SU-DHL-6 (cell line): ENCODE results near the gene HPGDS.

Experiments
- H2AFZ ChIP-seq: fragments of 200-600 bp; sonication (generic); 2 replicates; pipeline ENCODE4 v1.6.1; 2014; ENCODE audit warnings: low read depth, mild to moderate bottlenecking, moderate library complexity, mixed read lengths, antibody characterized with exemption, low read length; ENCODE audit not compliant: severe bottlenecking
- H3F3A ChIP-seq: fragments of 200-600 bp; shearing (Covaris generic); 2 replicates; pipeline ENCODE4 v1.6.0; 2016; ENCODE audit warnings: antibody characterized with exemption, mild to moderate bottlenecking; ENCODE audit not compliant: insufficient read depth
- H3K27ac ChIP-seq: fragments of 200-600 bp; sonication (generic); 2 replicates; pipeline ENCODE4 v1.5.1; 2016; ENCODE audit warnings: low read depth, mild to moderate bottlenecking, low read length, moderate library complexity, mixed read lengths
- H3K27me3 ChIP-seq: fragments of 200-600 bp; sonication (generic), shearing (Covaris generic); 2 replicates; pipeline ENCODE4 v1.6.0; 2014; ENCODE audit warnings: mild to moderate bottlenecking, low read length
- H3K36me3 ChIP-seq: fragments of 200-600 bp; sonication (generic); 2 replicates; pipeline ENCODE4 v1.6.1; 2014; ENCODE audit warnings: mild to moderate bottlenecking, low read length, mixed read lengths
- H3K4me2 ChIP-seq: fragments of 300-600, 200-600 bp; shearing (Covaris generic), sonication (generic); 2 replicates; pipeline ENCODE4 v1.6.0; 2014; ENCODE audit warnings: low read length, low read depth, mild to moderate bottlenecking; ENCODE audit not compliant: poor library complexity, severe bottlenecking
- H3K4me3 ChIP-seq: fragments of 200-600 bp; sonication (generic); 2 replicates; pipeline ENCODE4 v1.5.1; 2014; ENCODE audit warnings: antibody characterized with exemption, low read length, mild to moderate bottlenecking, mixed read lengths; ENCODE audit not compliant: insufficient read depth, poor library complexity, severe bottlenecking
- H3K79me2 ChIP-seq: fragments of 200-600 bp; sonication (generic); 2 replicates; pipeline ENCODE4 v1.6.1; 2014; ENCODE audit warnings: mild to moderate bottlenecking, low read length, moderate library complexity; ENCODE audit not compliant: insufficient read depth
- H3K9ac ChIP-seq: fragments of 200-600 bp; sonication (generic); 2 replicates; pipeline ENCODE4 v1.7.0; 2014; ENCODE audit warnings: mild to moderate bottlenecking, low read length
- H3K9me2 ChIP-seq: fragments of 200-600 bp; sonication (generic); replicated peaks from 2 replicates; pipeline ENCODE4 v1.6.1; 2014; ENCODE audit warnings: low read length; ENCODE audit not compliant: insufficient read depth
- H3K9me3 ChIP-seq: fragments of 200-600 bp; sonication (generic); 2 replicates; pipeline ENCODE4 v1.6.1; 2014; ENCODE audit warnings: low read length, mixed read lengths; ENCODE audit not compliant: insufficient read depth
- H4K20me1 ChIP-seq: fragments of 200-600 bp; sonication (generic); 2 replicates; pipeline ENCODE4 v1.6.1; 2014; ENCODE audit warnings: low read depth, mild to moderate bottlenecking, antibody characterized with exemption, low read length, moderate library complexity, mixed read lengths
- CTCF ChIP-seq: fragments of 200-600 bp; sonication (generic); IDR thresholded peaks from one replicate; pipeline ENCODE4 v1.5.1; 2017; ENCODE audit warnings: antibody characterized with exemption, mild to moderate bottlenecking, low read length, moderate library complexity; ENCODE audit not compliant: insufficient read depth, poor library complexity, severe bottlenecking
- EZH2phosphoT487 ChIP-seq: fragments of 200-600 bp; sonication (generic), shearing (Covaris generic); conservative IDR thresholded peaks from 2 replicates; pipeline ENCODE4 v1.6.1; 2018; ENCODE audit warnings: mild to moderate bottlenecking, antibody characterized with exemption, low read length, moderate library complexity, mixed read lengths

The HPGDS gene

GRCh38 chr4:94370533-94371254, 28.1 kb upstream of the HPGDS start:
- H3F3A ChIP-seq = no peaks in the 10 kb centered on the region
- H3K27ac ChIP-seq = no peak overlapping the region
- H3K4me2 ChIP-seq = no peak overlapping the region
- no peaks in the 10 kb centered on the region for H3K36me3 ChIP-seq
- H2AFZ ChIP-seq = no peak overlapping the region
- H3K9me3 ChIP-seq = no peaks in the 10 kb centered on the region
- H3K79me2 ChIP-seq = no peaks in the 10 kb centered on the region
- H3K9ac ChIP-seq = no peak overlapping the region
- TF ChIP-seq CTCF = no peak
- H3K27me3 ChIP-seq = no peaks in the 10 kb centered on the region
- no peaks in the 10 kb centered on the region for H4K20me1 ChIP-seq
- H3K9me2 ChIP-seq = no peaks in the 10 kb centered on the region
- H3K4me3 ChIP-seq = no peak overlapping the region

- Histone ChIP-seq H3K79me2 (no peaks in the 10 kb centered on the region), H2AFZ (no peak overlapping the region)
- TF ChIP-seq CTCF = no peak
- no peak for TF ChIP-seq EZH2phosphoT487
Measured at GRCh38 chr4:94369046-94369445, 26.4 kb upstream of the HPGDS start.

GRCh38 chr4:94368459-94368858, 25.8 kb upstream of the HPGDS start:
- no peak for TF ChIP-seq CTCF
- H3K79me2 ChIP-seq = no peaks in the 10 kb centered on the region
- no peak overlapping the region for H3K4me3 ChIP-seq

More at GRCh38 chr4:94369046-94369445, 26.4 kb upstream of the HPGDS start:
- Histone ChIP-seq H4K20me1 (no peaks in the 10 kb centered on the region), H3K9ac (no peak overlapping the region), H3K4me3 (no peak overlapping the region), H3K9me2 (no peaks in the 10 kb centered on the region), H3K27ac (no peak overlapping the region), H3K27me3 (no peaks in the 10 kb centered on the region), H3K9me3 (no peaks in the 10 kb centered on the region), H3F3A (no peaks in the 10 kb centered on the region), H3K4me2 (no peak overlapping the region), H3K36me3 (no peaks in the 10 kb centered on the region)

More at GRCh38 chr4:94368459-94368858, 25.8 kb upstream of the HPGDS start:
- H3K9ac ChIP-seq = no peak overlapping the region
- no peaks in the 10 kb centered on the region for H3K9me2 ChIP-seq
- no peak overlapping the region for H3K4me2 ChIP-seq
- H3K36me3 ChIP-seq = no peaks in the 10 kb centered on the region
- no peaks in the 10 kb centered on the region for H3F3A ChIP-seq
- H3K9me3 ChIP-seq = no peaks in the 10 kb centered on the region
- no peaks in the 10 kb centered on the region for H4K20me1 ChIP-seq
- no peaks in the 10 kb centered on the region for H3K27me3 ChIP-seq
- no peak overlapping the region for H2AFZ ChIP-seq
- H3K27ac ChIP-seq = no peak overlapping the region
